Effector CD8-positive, alpha-beta T cell (primary cell): Measurements from ENCODE around the gene ESR1.

Source experiments
- DNase-seq: peaks from one replicate; lab custom pipeline; 2025; lab: John Stamatoyannopoulos, UW
- total RNA-seq, 4 experiments: gene quantifications; one replicate each; lab custom pipeline; 2026; lab: John Stamatoyannopoulos, UW

Gene ESR1
- total RNA-seq = 0 to 0.18 (median 0.11) reads per million in 4 experiments

GRCh38 chr6:151807513-151808370 lies at the start of gene ESR1:
TSS of gene ESR1 (plus strand) at chr6:151807682. CDS start at chr6:151807913, 231 bp downstream.
- DNase-seq = no peak

DNA sequence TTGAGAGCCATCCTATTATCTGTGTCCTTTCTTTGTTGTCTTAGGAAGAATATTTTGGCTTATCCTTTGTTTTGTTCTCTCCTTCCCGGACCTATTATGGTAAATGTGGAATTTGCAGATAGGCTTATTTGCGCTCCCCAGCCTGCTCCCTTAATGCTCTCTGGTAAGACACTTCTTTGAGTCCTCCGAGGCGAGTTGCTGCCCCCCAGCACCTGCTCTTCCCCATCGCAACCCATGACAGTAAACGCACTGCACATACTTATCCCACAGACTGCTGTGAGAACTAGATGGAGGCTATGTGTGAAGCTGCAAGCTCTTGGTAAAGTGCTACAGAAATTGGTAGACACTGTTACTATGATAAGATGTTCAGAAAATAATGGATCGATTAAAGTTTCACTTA lies 47.0 kb upstream of the ESR1 start:
- no peak for DNase-seq

DNA sequence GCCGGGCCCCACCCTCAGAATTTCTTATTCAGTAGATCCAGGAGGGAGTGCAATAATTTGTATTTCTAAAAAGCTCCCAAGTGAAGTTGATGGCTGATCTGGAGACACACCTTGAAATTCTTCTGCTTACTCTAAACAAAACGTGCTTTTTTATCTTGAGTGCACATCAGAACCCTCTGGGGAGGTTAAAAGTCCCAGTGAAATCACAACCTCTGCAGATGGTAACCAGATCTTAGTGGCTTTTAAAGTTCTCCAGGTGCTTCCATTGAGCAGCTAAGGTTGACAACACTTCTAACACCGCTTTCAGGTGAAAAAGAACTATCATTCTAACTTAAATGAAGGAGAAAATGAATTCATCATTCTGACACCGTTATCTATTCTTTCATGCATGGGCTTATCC lies 45.6 kb upstream of the ESR1 start:
- DNase-seq = no peak

DNA sequence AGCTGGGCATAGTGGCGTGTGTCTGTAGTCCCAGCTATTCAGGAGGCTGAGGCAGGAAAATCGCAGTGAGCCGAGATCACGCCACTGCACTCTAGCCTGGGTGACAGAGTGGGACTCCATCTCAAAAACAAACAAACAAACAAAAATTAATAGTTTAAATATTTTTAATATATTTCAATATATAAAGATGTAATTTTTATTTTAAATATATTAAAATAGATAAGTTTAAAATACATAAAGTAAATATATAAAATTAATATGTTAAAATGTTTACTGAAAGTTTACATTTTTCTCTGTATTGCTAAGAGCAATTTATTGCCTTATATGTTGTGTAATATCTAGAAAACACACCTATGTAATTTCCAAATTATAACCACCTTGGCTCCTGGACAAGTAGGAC lies 44.7 kb upstream of the ESR1 start:
- DNase-seq = no peak

- no peak for DNase-seq
Measured at GRCh38 chr6:151763303-151763702, 44.2 kb upstream of the ESR1 start.

- DNase-seq = no peak
Measured at GRCh38 chr6:151763938-151764680, 43.4 kb upstream of the ESR1 start.

DNA sequence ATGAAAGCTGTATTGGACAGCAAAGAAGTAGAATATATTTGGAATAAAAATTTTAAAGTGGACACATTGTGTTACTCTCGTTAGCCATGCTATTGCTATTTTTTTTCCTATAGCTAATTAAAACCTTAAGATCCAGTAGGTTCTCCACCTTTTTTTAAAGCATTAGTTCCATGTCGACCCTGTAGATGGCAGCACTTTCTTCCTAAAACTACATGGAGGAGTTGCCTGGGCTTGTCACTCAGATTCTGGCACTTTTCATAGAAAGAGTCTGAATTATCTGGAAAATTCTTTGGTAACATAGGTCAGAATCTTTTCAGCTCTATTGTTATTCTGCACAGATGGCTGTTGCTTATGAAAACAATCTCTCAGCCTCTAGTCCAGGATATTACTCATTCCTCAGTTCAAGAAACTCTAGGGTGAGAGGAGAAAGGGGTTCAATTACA lies 42.0 kb upstream of the ESR1 start:
- no peak for DNase-seq

DNA sequence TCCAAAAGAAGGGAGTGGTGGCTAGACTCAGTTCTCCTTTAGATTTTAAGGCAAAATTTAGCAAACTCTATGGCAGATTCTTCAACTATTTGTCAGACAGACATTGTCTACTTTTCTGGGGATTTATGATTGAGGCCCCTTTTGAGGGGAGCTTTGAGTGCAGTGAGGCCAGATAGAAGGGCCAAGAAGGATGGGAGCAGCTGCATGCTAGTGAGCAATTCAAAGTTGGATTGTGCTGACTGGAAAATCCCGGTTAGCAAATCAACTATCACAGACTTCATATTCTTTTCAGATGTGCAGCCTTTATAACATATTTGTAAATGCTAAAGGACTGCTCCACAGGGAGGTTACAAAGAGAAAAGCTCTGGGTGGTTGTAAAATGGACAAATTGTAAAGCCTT lies 35.0 kb upstream of the ESR1 start:
- no peak for DNase-seq

- no peak for DNase-seq
Measured at GRCh38 chr6:151773382-151773781, 34.1 kb upstream of the ESR1 start.

- DNase-seq = no peak
Measured at GRCh38 chr6:151782560-151782959, 24.9 kb upstream of the ESR1 start.

DNA sequence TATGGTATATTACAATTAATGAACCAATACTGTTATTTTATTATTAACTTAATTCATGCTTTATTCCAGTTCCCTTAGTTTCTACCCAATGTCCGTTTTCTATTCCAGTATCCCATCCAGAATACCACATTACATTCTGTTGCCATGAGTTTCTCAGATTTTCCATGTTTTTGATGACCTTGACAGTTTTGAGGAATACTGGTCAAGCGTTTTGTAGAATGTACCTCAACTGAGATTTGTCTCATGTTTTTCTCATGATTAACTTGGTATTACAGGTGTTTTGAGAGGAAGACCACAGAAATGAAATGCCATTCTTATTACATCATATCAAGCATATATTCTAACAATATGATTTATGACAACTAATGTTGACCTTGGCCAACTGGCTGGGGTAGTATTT lies 23.8 kb upstream of the ESR1 start:
- DNase-seq = no peak

- no peak for DNase-seq
Measured at GRCh38 chr6:151784441-151785214, 22.9 kb upstream of the ESR1 start.

- DNase-seq = no peak
Measured at GRCh38 chr6:151796842-151797530, 10.5 kb upstream of the ESR1 start.

DNA sequence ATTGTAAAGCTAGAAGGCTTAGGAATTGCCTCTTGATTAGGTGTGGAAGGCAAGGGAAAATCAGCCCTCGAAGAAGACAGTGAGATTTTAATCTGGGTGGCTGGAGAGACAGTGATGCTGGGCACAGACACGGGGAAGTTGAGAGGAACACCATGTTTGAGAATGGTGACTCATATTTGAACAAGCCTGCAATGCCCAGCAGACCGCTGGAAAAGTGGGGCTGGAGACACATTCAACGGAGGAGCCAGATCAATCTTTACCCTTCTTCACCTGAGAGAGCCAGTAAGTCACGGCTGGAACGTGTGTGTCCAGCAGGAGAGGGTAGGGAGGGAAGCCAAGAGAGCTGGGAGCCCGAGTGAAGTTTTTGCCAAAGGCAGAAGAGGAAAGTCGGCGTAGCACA lies 3.7 kb upstream of the ESR1 start:
- no peak for DNase-seq

GRCh38 chr6:151804585-151805285 lies 2.7 kb upstream of the ESR1 start:
- no peak for DNase-seq

- DNase-seq = no peak
Measured at GRCh38 chr6:151805286-151805840, 2.1 kb upstream of the ESR1 start.

DNA sequence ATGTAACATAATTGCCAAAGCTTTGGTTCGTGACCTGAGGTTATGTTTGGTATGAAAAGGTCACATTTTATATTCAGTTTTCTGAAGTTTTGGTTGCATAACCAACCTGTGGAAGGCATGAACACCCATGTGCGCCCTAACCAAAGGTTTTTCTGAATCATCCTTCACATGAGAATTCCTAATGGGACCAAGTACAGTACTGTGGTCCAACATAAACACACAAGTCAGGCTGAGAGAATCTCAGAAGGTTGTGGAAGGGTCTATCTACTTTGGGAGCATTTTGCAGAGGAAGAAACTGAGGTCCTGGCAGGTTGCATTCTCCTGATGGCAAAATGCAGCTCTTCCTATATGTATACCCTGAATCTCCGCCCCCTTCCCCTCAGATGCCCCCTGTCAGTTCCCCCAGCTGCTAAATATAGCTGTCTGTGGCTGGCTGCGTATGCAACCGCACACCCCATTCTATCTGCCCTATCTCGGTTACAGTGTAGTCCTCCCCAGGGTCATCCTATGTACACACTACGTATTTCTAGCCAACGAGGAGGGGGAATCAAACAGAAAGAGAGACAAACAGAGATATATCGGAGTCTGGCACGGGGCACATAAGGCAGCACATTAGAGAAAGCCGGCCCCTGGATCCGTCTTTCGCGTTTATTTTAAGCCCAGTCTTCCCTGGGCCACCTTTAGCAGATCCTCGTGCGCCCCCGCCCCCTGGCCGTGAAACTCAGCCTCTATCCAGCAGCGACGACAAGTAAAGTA lies 547 bp upstream of the ESR1 start:
- no peak for DNase-seq

- DNase-seq = no peak
Measured at GRCh38 chr6:151808371-151809241, 1.1 kb downstream of the ESR1 start.

DNA sequence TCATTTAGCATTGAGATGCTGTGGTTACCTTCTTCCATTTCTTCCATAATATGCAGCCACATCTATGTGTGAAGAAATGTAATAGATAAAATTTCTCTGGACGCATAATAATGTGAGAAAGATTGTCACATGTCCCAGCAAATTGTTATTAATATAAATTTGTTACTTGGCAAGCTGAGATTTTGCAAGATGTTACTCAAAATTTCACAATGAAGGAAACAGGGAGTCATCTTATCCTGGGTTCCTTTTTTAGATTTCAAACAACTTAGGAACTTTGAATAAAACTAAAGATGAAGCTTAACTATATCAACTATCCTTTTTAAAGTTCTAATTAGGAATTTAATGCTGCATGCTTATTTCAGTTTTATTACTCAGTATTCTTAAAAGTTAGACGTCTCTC lies 3.6 kb downstream of the ESR1 start:
- DNase-seq = no peak
